ENCODE measurements around the gene ZNF654. TPM values are rescaled to one million over a fixed set of nuclear protein-coding genes. Genes with fewer than 3 reads are reported as not detected.

Gene ZNF654
- polyA plus RNA-seq, 1 donor from 2014 or later, result 20.4 TPM

DNA sequence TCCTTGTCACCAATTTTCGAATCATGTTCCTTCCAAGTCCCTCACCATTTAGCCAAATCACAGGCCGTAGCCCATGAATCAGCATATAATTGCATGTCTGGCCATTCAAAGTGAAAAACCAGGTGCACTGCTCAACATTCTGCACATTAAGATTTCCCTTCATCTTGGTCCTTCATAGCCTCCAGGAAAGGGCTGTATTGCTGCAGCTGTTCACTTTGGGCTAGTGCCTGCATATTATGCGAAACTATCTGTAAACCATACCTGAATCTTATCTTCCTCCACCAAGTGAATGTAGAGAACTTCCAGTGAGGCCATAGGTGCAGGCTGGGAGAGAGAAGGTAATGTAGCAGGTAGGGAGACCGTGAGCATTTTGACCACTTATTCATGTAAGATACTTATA lies 18.5 kb upstream of the ZNF654 start:
- Histone ChIP-seq H3K9ac (ENCODE audit: low read length) (no peak overlapping the region), H2AFZ (ENCODE audit: low read depth, low read length) (no peak overlapping the region), H3K9me2 (ENCODE audit: insufficient read depth, low read length) (no peaks in the 10 kb centered on the region), H3K79me2 (replicated peaks; ENCODE audit: insufficient read depth, low read length) (no peaks in the 10 kb centered on the region), H3K36me3 (ENCODE audit: insufficient read depth, low read length) (no peaks in the 10 kb centered on the region), H3K27me3 (ENCODE audit: insufficient read depth, low read depth, low read length) (no peaks in the 10 kb centered on the region), H3K27ac (ENCODE audit: low read length) (no peak overlapping the region), H3K9me3 (ENCODE audit: low read length) (no peaks in the 10 kb centered on the region), H3F3A (ENCODE audit: insufficient read depth, low read length, poor library complexity, severe bottlenecking) (no peaks in the 10 kb centered on the region), H4K20me1 (ENCODE audit: insufficient read depth) (no peaks in the 10 kb centered on the region), H3K4me3 (ENCODE audit: low read length) (no peak overlapping the region), H3K4me2 (ENCODE audit: low read length) (no peak overlapping the region)
- TF ChIP-seq SMC3 (conservative IDR thresholded peaks at IDR 0.05; ENCODE audit: poor library complexity) (no peak), POLR2AphosphoS5 (IDR thresholded peaks at IDR 0.05) (no peak), EP300 (conservative IDR thresholded peaks at IDR 0.05; ENCODE audit: poor library complexity, severe bottlenecking) (no peak), TAF1 (IDR thresholded peaks at IDR 0.05; ENCODE audit: low read depth) (no peak), EZH2 (IDR thresholded peaks at IDR 0.05; ENCODE audit: borderline replicate concordance, insufficient read depth, low read length, poor library complexity, severe bottlenecking) (no peak), MXI1 (conservative IDR thresholded peaks at IDR 0.05; ENCODE audit: poor library complexity, severe bottlenecking) (no peak), RAD21 (conservative IDR thresholded peaks at IDR 0.05) (no peak)
- TF ChIP-seq, protein P1, sequence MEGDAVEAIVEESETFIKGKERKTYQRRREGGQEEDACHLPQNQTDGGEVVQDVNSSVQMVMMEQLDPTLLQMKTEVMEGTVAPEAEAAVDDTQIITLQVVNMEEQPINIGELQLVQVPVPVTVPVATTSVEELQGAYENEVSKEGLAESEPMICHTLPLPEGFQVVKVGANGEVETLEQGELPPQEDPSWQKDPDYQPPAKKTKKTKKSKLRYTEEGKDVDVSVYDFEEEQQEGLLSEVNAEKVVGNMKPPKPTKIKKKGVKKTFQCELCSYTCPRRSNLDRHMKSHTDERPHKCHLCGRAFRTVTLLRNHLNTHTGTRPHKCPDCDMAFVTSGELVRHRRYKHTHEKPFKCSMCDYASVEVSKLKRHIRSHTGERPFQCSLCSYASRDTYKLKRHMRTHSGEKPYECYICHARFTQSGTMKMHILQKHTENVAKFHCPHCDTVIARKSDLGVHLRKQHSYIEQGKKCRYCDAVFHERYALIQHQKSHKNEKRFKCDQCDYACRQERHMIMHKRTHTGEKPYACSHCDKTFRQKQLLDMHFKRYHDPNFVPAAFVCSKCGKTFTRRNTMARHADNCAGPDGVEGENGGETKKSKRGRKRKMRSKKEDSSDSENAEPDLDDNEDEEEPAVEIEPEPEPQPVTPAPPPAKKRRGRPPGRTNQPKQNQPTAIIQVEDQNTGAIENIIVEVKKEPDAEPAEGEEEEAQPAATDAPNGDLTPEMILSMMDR (IDR thresholded peaks at IDR 0.05; ENCODE audit: poor library complexity, severe bottlenecking), result no peak
- TF ChIP-seq, protein P2, sequence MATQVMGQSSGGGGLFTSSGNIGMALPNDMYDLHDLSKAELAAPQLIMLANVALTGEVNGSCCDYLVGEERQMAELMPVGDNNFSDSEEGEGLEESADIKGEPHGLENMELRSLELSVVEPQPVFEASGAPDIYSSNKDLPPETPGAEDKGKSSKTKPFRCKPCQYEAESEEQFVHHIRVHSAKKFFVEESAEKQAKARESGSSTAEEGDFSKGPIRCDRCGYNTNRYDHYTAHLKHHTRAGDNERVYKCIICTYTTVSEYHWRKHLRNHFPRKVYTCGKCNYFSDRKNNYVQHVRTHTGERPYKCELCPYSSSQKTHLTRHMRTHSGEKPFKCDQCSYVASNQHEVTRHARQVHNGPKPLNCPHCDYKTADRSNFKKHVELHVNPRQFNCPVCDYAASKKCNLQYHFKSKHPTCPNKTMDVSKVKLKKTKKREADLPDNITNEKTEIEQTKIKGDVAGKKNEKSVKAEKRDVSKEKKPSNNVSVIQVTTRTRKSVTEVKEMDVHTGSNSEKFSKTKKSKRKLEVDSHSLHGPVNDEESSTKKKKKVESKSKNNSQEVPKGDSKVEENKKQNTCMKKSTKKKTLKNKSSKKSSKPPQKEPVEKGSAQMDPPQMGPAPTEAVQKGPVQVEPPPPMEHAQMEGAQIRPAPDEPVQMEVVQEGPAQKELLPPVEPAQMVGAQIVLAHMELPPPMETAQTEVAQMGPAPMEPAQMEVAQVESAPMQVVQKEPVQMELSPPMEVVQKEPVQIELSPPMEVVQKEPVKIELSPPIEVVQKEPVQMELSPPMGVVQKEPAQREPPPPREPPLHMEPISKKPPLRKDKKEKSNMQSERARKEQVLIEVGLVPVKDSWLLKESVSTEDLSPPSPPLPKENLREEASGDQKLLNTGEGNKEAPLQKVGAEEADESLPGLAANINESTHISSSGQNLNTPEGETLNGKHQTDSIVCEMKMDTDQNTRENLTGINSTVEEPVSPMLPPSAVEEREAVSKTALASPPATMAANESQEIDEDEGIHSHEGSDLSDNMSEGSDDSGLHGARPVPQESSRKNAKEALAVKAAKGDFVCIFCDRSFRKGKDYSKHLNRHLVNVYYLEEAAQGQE (IDR thresholded peaks at IDR 0.05; ENCODE audit: borderline replicate concordance), result no peak

DNA sequence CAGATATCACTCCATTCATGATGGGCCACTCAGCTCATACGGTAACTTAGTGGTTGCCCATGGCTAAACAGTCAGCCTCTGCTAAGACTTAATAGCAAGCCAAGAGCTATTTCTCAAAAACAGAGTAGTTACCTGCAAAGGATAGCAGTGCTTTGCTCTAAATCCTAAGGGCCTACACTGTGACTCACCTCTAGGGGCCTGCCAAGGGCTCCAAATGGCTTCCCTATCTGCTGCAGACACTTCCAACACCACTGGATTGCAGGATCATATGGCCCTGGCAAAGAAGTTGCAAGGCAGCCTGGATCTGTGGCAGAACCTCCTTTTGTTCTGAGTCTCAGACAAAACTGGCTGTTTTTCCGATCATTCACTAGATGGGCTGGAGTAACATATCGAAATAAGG lies 18.1 kb upstream of the ZNF654 start:
- no peak for TF ChIP-seq RAD21 (conservative IDR thresholded peaks at IDR 0.05)
- no peak for TF ChIP-seq EP300 (conservative IDR thresholded peaks at IDR 0.05; ENCODE audit: poor library complexity, severe bottlenecking)
- TF ChIP-seq SMC3 (conservative IDR thresholded peaks at IDR 0.05; ENCODE audit: poor library complexity), result no peak
- TF ChIP-seq, protein P1 (IDR thresholded peaks at IDR 0.05; ENCODE audit: poor library complexity, severe bottlenecking), result no peak
- no peak for TF ChIP-seq POLR2AphosphoS5 (IDR thresholded peaks at IDR 0.05)
- no peak for TF ChIP-seq MXI1 (conservative IDR thresholded peaks at IDR 0.05; ENCODE audit: poor library complexity, severe bottlenecking)
- TF ChIP-seq, protein P2 (IDR thresholded peaks at IDR 0.05; ENCODE audit: borderline replicate concordance), result no peak
- no peak for TF ChIP-seq TAF1 (IDR thresholded peaks at IDR 0.05; ENCODE audit: low read depth)
- no peak for TF ChIP-seq EZH2 (IDR thresholded peaks at IDR 0.05; ENCODE audit: borderline replicate concordance, insufficient read depth, low read length, poor library complexity, severe bottlenecking)
- no peak overlapping the region for H3K27ac ChIP-seq (ENCODE audit: low read length)

More for the DNA sequence above, 18.1 kb upstream of the ZNF654 start:
- Histone ChIP-seq H2AFZ (ENCODE audit: low read depth, low read length) (no peak overlapping the region), H3K79me2 (replicated peaks; ENCODE audit: insufficient read depth, low read length) (no peaks in the 10 kb centered on the region), H3K9me2 (ENCODE audit: insufficient read depth, low read length) (no peaks in the 10 kb centered on the region), H3K4me2 (ENCODE audit: low read length) (no peak overlapping the region), H3F3A (ENCODE audit: insufficient read depth, low read length, poor library complexity, severe bottlenecking) (no peaks in the 10 kb centered on the region), H3K36me3 (ENCODE audit: insufficient read depth, low read length) (no peaks in the 10 kb centered on the region), H3K4me3 (ENCODE audit: low read length) (no peak overlapping the region), H3K9ac (ENCODE audit: low read length) (no peak overlapping the region), H3K27me3 (ENCODE audit: insufficient read depth, low read depth, low read length) (no peaks in the 10 kb centered on the region), H4K20me1 (ENCODE audit: insufficient read depth) (no peaks in the 10 kb centered on the region), H3K9me3 (ENCODE audit: low read length) (no peaks in the 10 kb centered on the region)
